Neuronal stem cell (in vitro differentiated cells): ENCODE results near the gene CCDC170.
"Not testable (repeated sequence)": the region's sequence is repeated elsewhere in the genome, so short reads cannot be mapped to it uniquely, and the experiment has no call there.

ENCODE experiments used
- DNase-seq: peaks from one replicate; pipeline ENCODE4 v3.0.0-alpha.2; 2013; ENCODE audit warnings: low spot score
- H2AFZ ChIP-seq: one replicate; pipeline ENCODE4 v1.6.1; 2013; ENCODE audit warnings: mild to moderate bottlenecking, low read length, inconsistent platforms
- H2AK5ac ChIP-seq: 2 replicates; pipeline ENCODE4 v1.6.1; 2013; ENCODE audit warnings: low read depth, mild to moderate bottlenecking, inconsistent platforms, low read length, moderate library complexity, mixed read lengths
- H2BK120ac ChIP-seq: 2 replicates; pipeline ENCODE4 v1.6.1; 2013; ENCODE audit warnings: low read depth, mild to moderate bottlenecking, inconsistent platforms, low read length, moderate library complexity, mixed read lengths
- H2BK12ac ChIP-seq: one replicate; pipeline ENCODE4 v1.6.1; 2013; ENCODE audit warnings: low read length, inconsistent platforms
- H2BK15ac ChIP-seq: 2 replicates; pipeline ENCODE4 v1.6.1; 2013; ENCODE audit warnings: mild to moderate bottlenecking, low read length, inconsistent platforms, mixed read lengths
- H2BK5ac ChIP-seq: one replicate; pipeline ENCODE4 v1.6.1; 2013; ENCODE audit warnings: inconsistent platforms, mild to moderate bottlenecking, low read length, moderate library complexity
- H3K14ac ChIP-seq: one replicate; pipeline ENCODE4 v1.6.1; 2013; ENCODE audit warnings: low read length, inconsistent platforms
- H3K18ac ChIP-seq: 2 replicates; pipeline ENCODE4 v1.6.1; 2013; ENCODE audit warnings: low read length, inconsistent platforms
- H3K23ac ChIP-seq: 2 replicates; pipeline ENCODE4 v1.6.1; 2013; ENCODE audit warnings: low read depth, mild to moderate bottlenecking, mixed read lengths, low read length, inconsistent platforms; ENCODE audit not compliant: poor library complexity
- H3K27ac ChIP-seq: replicated peaks from 3 replicates; pipeline ENCODE4 v1.5.1; 2013; ENCODE audit warnings: low read length, inconsistent platforms
- H3K27me3 ChIP-seq, 3 experiments: 2 replicates each; pipeline ENCODE4 v1.6.1; 2013; ENCODE audit warnings: low read length in 3 of 3, mild to moderate bottlenecking in 2 of 3, inconsistent platforms in 1 of 3, low read depth in 1 of 3, mixed read lengths in 1 of 3, moderate library complexity in 1 of 3; ENCODE audit not compliant: control insufficient read depth in 3 of 3, insufficient read depth in 3 of 3
- H3K36me3 ChIP-seq, 2 donors: replicated peaks in 1 of 2; 2 replicates each; pipeline ENCODE4 v1.6.1; 2013; ENCODE audit warnings: low read length in 2 of 2; ENCODE audit not compliant: control insufficient read depth in 2 of 2, insufficient read depth in 2 of 2
- H3K4ac ChIP-seq: 2 replicates; pipeline ENCODE4 v1.6.1; 2013; ENCODE audit warnings: inconsistent platforms, mild to moderate bottlenecking, low read length, moderate library complexity
- H3K4me1 ChIP-seq, 2 donors: 1 replicate in 1 of 2; 2 replicates in 1 of 2; pipeline ENCODE4 v1.6.1; 2013; ENCODE audit warnings: low read length in 2 of 2, low read depth in 1 of 2; ENCODE audit not compliant: control insufficient read depth in 2 of 2, insufficient read depth in 1 of 2
- H3K4me2 ChIP-seq: one replicate; pipeline ENCODE4 v1.6.1; 2013; ENCODE audit warnings: mild to moderate bottlenecking, low read length, inconsistent platforms; ENCODE audit not compliant: insufficient read depth, poor library complexity, severe bottlenecking
- H3K4me3 ChIP-seq, 2 donors: 2 replicates each; pipeline ENCODE4 v1.5.1; 2013; ENCODE audit warnings: low read length in 2 of 2, mild to moderate bottlenecking in 2 of 2, inconsistent platforms in 1 of 2, moderate library complexity in 1 of 2
- H3K79me1 ChIP-seq: one replicate; pipeline ENCODE4 v1.6.1; 2013; ENCODE audit warnings: low read depth, mild to moderate bottlenecking, inconsistent platforms, low read length, moderate library complexity
- H3K9ac ChIP-seq: one replicate; pipeline ENCODE4 v1.6.1; 2013; ENCODE audit warnings: mild to moderate bottlenecking, low read depth, low read length, inconsistent platforms; ENCODE audit not compliant: poor library complexity
- H3K9me3 ChIP-seq, 2 donors: replicated peaks in 1 of 2; 2 replicates each; pipeline versions ENCODE3 to v1.6.1; 2013; ENCODE audit warnings: low read length in 2 of 2, mild to moderate bottlenecking in 2 of 2, inconsistent platforms in 1 of 2, low read depth in 1 of 2, mixed read lengths in 1 of 2, moderate library complexity in 1 of 2; ENCODE audit not compliant: control insufficient read depth in 2 of 2, insufficient read depth in 1 of 2
- H4K8ac ChIP-seq: one replicate; pipeline ENCODE4 v1.6.1; 2013; ENCODE audit warnings: low read depth, mild to moderate bottlenecking, inconsistent platforms, low read length, moderate library complexity
- H4K91ac ChIP-seq: one replicate; pipeline ENCODE4 v1.6.1; 2013; ENCODE audit warnings: low read length, low read depth, mild to moderate bottlenecking, inconsistent platforms; ENCODE audit not compliant: poor library complexity
- whole genome bisulfite sequencing, 2 donors: extraction: QIAGEN DNeasy Blood & Tissue Kit; methylation state at CpG; one replicate each; pipeline ENCODE4 v1.1.7; 2013; ENCODE audit warnings: missing lambda C conversion rate in 2 of 2, mixed read lengths in 1 of 2; ENCODE audit not compliant: insufficient read length in 2 of 2, insufficient replicate concordance in 1 of 2; ENCODE audit errors: extremely low coverage in 2 of 2; 5-methylcytosine and 5-hydroxymethylcytosine counted together

Gene CCDC170

GRCh38 chr6:151452750-151453427 lies 40.9 kb upstream of the CCDC170 start:
- Histone ChIP-seq H3K4me3 (peak overlapping the region; percentile 78 to 90), H2BK120ac (peak overlapping the region; percentile 61), H3K14ac (no peak overlapping the region), H3K4me1 (peaks cover 0 to 9% of the 10 kb centered on the region in 2 donors), H3K27me3 (no peaks in the 10 kb centered on the region), H3K23ac (peak overlapping the region; percentile 81), H4K8ac (no peak overlapping the region), H3K4ac (no peak overlapping the region), H3K36me3 (peaks cover 0 to 24% of the 10 kb centered on the region in 2 donors), H3K18ac (peak overlapping the region; percentile 94), H4K91ac (no peak overlapping the region), H3K27ac (peak overlapping the region; percentile 94), H2BK15ac (no peak overlapping the region), H2BK12ac (no peak overlapping the region), H2AK5ac (no peak overlapping the region), H3K9me3 (peaks cover 0 to 4% of the 10 kb centered on the region in 2 donors), H3K9ac (no peak overlapping the region), H3K79me1 (no peaks in the 10 kb centered on the region), H2AFZ (peak overlapping the region; percentile 90), H2BK5ac (peak overlapping the region; percentile 92), H3K4me2 (peak overlapping the region; percentile 80)
- WGBS, 2 donors, result no CpG with 5 or more reads among the region's 24 CpGs
- DNase-seq, result no peak

DNA sequence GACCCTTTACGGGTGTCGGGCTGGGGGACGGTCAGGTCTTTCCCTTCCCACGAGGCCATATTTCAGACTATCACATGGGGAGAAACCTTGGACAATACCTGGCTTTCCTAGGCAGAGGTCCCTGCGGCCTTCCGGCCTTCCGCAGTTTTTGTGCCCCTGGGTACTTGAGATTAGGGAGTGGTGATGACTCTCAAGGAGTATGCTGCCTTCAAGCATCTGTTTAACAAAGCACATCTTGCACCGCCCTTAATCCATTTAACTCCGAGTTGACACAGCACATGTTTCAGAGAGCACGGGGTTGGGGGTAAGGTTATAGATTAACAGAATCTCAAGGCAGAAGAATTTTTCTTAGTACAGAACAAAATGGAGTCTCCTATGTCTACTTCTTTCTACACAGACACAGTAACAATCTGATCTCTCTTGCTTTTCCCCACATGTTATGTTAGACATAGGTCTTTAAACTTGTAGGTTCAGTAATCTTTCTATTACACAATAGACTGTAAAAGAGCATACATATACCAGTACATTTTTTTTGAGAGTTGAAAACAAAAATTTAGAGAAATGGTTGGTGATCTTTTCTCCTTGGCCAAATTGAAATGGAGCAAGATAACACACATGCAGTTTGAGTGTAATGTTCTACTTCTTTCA lies 37.9 kb upstream of the CCDC170 start:
- not testable (repeated sequence) for DNase-seq, H2BK5ac ChIP-seq, H3K4me2 ChIP-seq

DNA sequence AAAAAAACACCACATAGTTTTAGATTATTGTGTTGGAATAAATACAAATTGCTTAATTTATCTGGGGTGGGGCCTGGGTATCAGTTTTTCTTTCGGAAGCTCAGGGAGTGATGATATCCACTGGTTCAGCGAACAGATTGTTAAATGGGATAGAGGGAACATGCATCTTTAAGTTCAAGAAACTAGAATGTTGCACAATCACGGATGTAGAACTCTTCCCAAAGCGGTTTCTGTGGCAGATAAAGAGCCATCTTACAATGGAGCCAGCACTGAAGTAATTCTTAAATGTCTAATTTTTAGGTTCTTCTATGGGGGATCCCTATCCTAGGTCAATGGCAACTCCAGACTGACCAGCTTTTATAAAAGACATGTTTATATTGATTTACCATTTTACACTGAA lies 32.1 kb upstream of the CCDC170 start:
- Histone ChIP-seq H3K18ac (no peak overlapping the region), H3K4me3 (no peak overlapping the region), H2BK12ac (no peak overlapping the region), H2BK120ac (no peak overlapping the region), H3K4ac (no peak overlapping the region), H2AK5ac (no peak overlapping the region), H3K9ac (no peak overlapping the region), H3K9me3 (no peaks in the 10 kb centered on the region), H2BK5ac (no peak overlapping the region), H2BK15ac (no peak overlapping the region), H3K14ac (no peak overlapping the region), H3K4me1 (peaks cover 0 to 4% of the 10 kb centered on the region in 2 donors), H4K8ac (no peak overlapping the region), H3K27me3 (no peaks in the 10 kb centered on the region), H3K4me2 (no peak overlapping the region), H4K91ac (no peak overlapping the region), H3K23ac (no peak overlapping the region), H3K36me3 (peaks cover 17 to 95% of the 10 kb centered on the region in 2 donors), H2AFZ (no peak overlapping the region), H3K79me1 (peaks cover 2% of the 10 kb centered on the region), H3K27ac (no peak overlapping the region)
- DNase-seq, result no peak
- WGBS, 2 donors, result no CpG with 5 or more reads among the region's 4 CpGs

More for the DNA sequence above, 37.9 kb upstream of the CCDC170 start:
- not testable (repeated sequence) for H2BK15ac ChIP-seq, H2BK120ac ChIP-seq, H4K91ac ChIP-seq, H3K9me3 ChIP-seq, H3K23ac ChIP-seq, H2BK12ac ChIP-seq, H3K9ac ChIP-seq, H3K14ac ChIP-seq, H4K8ac ChIP-seq, H3K4me3 ChIP-seq, H3K18ac ChIP-seq, H2AFZ ChIP-seq, H2AK5ac ChIP-seq, H3K4ac ChIP-seq, H3K27me3 ChIP-seq, H3K79me1 ChIP-seq, H3K4me1 ChIP-seq
- no CpG with 5 or more reads among the region's 10 CpGs for WGBS, 2 donors
- Histone ChIP-seq H3K36me3 (peaks cover 8 to 48% of the 10 kb centered on the region in 2 donors), H3K27ac (peak overlapping the region; percentile 46)

GRCh38 chr6:151464702-151465101 lies 29.1 kb upstream of the CCDC170 start:
- no peak overlapping the region for H2AK5ac ChIP-seq
- no peak overlapping the region for H3K4ac ChIP-seq
- no peak overlapping the region for H3K14ac ChIP-seq
- H3K4me1 ChIP-seq, result no peaks in the 10 kb centered on the region
- H2BK120ac ChIP-seq, result no peak overlapping the region
- no peak overlapping the region for H3K4me3 ChIP-seq
- H3K18ac ChIP-seq, result no peak overlapping the region
- no peaks in the 10 kb centered on the region for H3K79me1 ChIP-seq
- no peak overlapping the region for H3K4me2 ChIP-seq
- no peaks in the 10 kb centered on the region for H3K9me3 ChIP-seq
- no peak overlapping the region for H3K27ac ChIP-seq
- no peak overlapping the region for H3K23ac ChIP-seq
- H2BK15ac ChIP-seq, result no peak overlapping the region
- no peak overlapping the region for H4K8ac ChIP-seq
- H3K36me3 ChIP-seq, result peaks cover 14 to 88% of the 10 kb centered on the region in 2 donors
- no peak overlapping the region for H3K9ac ChIP-seq
- H3K27me3 ChIP-seq, result no peaks in the 10 kb centered on the region
- H2BK5ac ChIP-seq, result no peak overlapping the region
- no peak overlapping the region for H2AFZ ChIP-seq
- H4K91ac ChIP-seq, result no peak overlapping the region
- no peak for DNase-seq
- no peak overlapping the region for H2BK12ac ChIP-seq
